IgD-negative memory B cell (primary cell): ENCODE measurements around the gene OR52A5. TPM values are rescaled to one million over a fixed set of nuclear protein-coding genes. Genes with fewer than 3 reads are reported as not detected.

ENCODE experiments used
- H3K27ac Mint-ChIP-seq, 3 donors: one replicate each; pipeline ENCODE4 v1.8.0; 2020 to 2022; ENCODE audit warnings: mild to moderate bottlenecking in 3 of 3, mixed read lengths in 3 of 3, moderate library complexity in 1 of 3
- H3K27me3 Mint-ChIP-seq: one replicate; pipeline ENCODE4 v1.8.0; 2021; ENCODE audit warnings: mixed read lengths
- H3K36me3 Mint-ChIP-seq: one replicate; pipeline ENCODE4 v1.8.0; 2020; ENCODE audit warnings: mild to moderate bottlenecking, mixed read lengths
- H3K4me1 Mint-ChIP-seq, 3 donors: one replicate each; pipeline ENCODE4 v1.8.0; 2020 to 2022; ENCODE audit warnings: mixed read lengths in 3 of 3, mild to moderate bottlenecking in 1 of 3
- H3K4me3 Mint-ChIP-seq, 4 donors: one replicate each; pipeline ENCODE4 v1.8.0; 2020 to 2022; ENCODE audit warnings: mild to moderate bottlenecking in 4 of 4, mixed read lengths in 4 of 4, moderate library complexity in 3 of 4
- H3K9me3 Mint-ChIP-seq, 3 donors: one replicate each; pipeline ENCODE4 v1.8.0; 2020 to 2021; ENCODE audit warnings: mixed read lengths in 3 of 3, mild to moderate bottlenecking in 1 of 3
- polyA plus RNA-seq: library from polyadenylated mRNA; unstranded; fragments of 300-500 nt; fragmentation: Illumina TruSeq; gene quantifications from one replicate; pipeline ENCODE4 v1.2.3, GENCODE V29; 2021

Gene OR52A5
- polyA plus RNA-seq, 1 donor from 2014 or later: not detected

GRCh38 chr11:5131584-5132335 lies 6.4 kb downstream of the OR52A5 start:
- Mint-ChIP-seq H3K4me3 (no peak overlapping the region), H3K4me1 (no peaks in the 10 kb centered on the region), H3K27ac (no peak overlapping the region), H3K27me3 (no peaks in the 10 kb centered on the region), H3K9me3 (peaks cover 0 to 1% (median 0%) of the 10 kb centered on the region in 3 donors), H3K36me3 (peaks cover 2% of the 10 kb centered on the region)

- H3K27me3 Mint-ChIP-seq: peaks cover 1% of the 10 kb centered on the region
- no peak overlapping the region for H3K27ac Mint-ChIP-seq
- no peak overlapping the region for H3K4me3 Mint-ChIP-seq
- peaks cover 2% of the 10 kb centered on the region for H3K36me3 Mint-ChIP-seq
- no peaks in the 10 kb centered on the region for H3K4me1 Mint-ChIP-seq
- H3K9me3 Mint-ChIP-seq: peaks cover 0 to 1% (median 0%) of the 10 kb centered on the region in 3 donors
Measured at GRCh38 chr11:5129457-5129877, 8.7 kb downstream of the OR52A5 start.

DNA sequence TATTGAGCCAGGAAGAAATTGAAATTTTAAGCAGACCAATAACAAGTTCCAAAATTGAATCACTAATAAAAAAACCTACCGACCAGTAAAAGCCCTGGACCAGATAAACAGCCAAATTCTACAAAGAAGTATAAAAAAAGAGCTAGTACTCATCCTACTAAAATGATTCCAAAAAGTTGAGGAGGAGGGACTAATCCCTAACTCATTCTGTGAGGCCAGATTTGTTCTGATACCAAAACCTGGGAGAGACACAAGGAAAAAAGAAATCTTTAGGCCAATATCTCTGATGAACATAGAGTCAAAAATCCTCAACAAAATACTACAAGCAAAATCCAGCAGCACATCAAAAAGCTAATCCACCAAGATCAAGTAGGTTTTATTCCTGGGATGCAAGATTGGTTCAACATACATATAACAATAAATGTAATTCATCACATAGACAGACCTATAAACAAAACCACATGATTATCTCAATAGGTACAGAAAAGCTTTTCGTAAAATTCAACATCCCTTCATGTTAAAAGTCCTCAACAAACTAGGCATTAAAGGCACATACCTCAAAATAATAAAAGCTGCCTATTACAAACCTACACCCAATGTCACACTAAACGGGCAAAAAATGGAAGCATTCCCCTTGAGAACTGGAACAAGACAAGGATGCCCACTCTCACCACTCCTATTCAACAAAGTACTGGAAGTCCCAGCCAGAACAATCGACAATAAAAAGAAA lies 13.1 kb downstream of the OR52A5 start:
- H3K4me1 Mint-ChIP-seq: peaks cover 0 to 1% (median 0%) of the 10 kb centered on the region in 3 donors
- peaks cover 0 to 1% (median 0%) of the 10 kb centered on the region in 3 donors for H3K9me3 Mint-ChIP-seq
- H3K27ac Mint-ChIP-seq: peak overlapping the region in 1 of 3 donors; percentile 61
- peaks cover 2% of the 10 kb centered on the region for H3K36me3 Mint-ChIP-seq
- no peak overlapping the region for H3K4me3 Mint-ChIP-seq
- peaks cover 5% of the 10 kb centered on the region for H3K27me3 Mint-ChIP-seq

- no peak overlapping the region for H3K4me3 Mint-ChIP-seq
- peaks cover 0 to 1% (median 0%) of the 10 kb centered on the region in 3 donors for H3K9me3 Mint-ChIP-seq
- H3K4me1 Mint-ChIP-seq: peaks cover 0 to 1% (median 0%) of the 10 kb centered on the region in 3 donors
- no peak overlapping the region for H3K27ac Mint-ChIP-seq
- peaks cover 2% of the 10 kb centered on the region for H3K36me3 Mint-ChIP-seq
- peaks cover 5% of the 10 kb centered on the region for H3K27me3 Mint-ChIP-seq
Measured at GRCh38 chr11:5123802-5124521, 14.2 kb downstream of the OR52A5 start.

DNA sequence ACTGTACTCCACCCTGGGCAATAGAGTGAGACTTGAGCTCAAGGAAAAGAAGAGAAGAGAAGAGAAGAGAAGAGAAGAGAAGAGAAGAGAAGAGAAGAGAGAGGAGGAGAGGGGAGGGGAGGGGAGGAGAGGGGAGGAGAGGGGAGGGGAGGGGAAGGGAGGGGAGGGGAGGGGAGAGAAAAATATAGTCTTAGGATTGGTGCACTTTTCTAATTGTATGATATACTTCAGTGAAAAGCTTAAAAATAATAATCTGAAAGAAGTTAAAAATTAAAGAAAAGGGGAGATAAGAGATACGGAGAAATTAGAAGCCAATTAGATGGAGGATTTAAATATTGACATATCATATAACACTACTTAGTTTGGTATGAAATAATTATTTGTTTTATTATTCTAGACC lies 19.3 kb downstream of the OR52A5 start:
- Mint-ChIP-seq H3K4me1 (no peaks in the 10 kb centered on the region), H3K27me3 (peaks cover 8% of the 10 kb centered on the region), H3K9me3 (peaks cover 0 to 2% (median 0%) of the 10 kb centered on the region in 3 donors), H3K36me3 (peaks cover 1% of the 10 kb centered on the region), H3K27ac (no peak overlapping the region), H3K4me3 (no peak overlapping the region)

- peaks cover 0 to 2% (median 0%) of the 10 kb centered on the region in 3 donors for H3K9me3 Mint-ChIP-seq
- peaks cover 1% of the 10 kb centered on the region for H3K36me3 Mint-ChIP-seq
- H3K27ac Mint-ChIP-seq: no peak overlapping the region
- no peaks in the 10 kb centered on the region for H3K4me1 Mint-ChIP-seq
- no peak overlapping the region for H3K4me3 Mint-ChIP-seq
- peaks cover 6% of the 10 kb centered on the region for H3K27me3 Mint-ChIP-seq
Measured at GRCh38 chr11:5117588-5117987, 20.6 kb downstream of the OR52A5 start.

DNA sequence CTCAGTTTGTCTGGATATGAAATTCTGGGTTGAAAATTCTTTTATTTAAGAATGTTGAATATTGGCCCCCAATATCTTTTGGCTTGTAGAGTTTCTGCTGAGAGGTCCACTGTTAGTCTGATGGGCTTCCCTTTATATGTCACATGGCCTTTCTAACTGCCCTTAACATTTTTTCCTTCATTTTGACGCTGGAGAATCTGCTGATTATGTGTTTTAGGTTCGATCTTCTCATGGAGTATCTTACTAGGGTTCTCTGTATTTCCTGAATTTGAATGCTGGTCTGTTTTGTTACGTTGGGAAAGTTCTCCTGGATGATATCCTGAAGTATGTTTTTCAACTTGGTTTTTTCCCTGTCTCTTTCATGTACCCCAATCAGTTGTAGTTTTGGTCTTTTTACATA lies 22.8 kb downstream of the OR52A5 start:
- no peak overlapping the region for H3K27ac Mint-ChIP-seq
- no peak overlapping the region for H3K4me3 Mint-ChIP-seq
- peaks cover 5% of the 10 kb centered on the region for H3K27me3 Mint-ChIP-seq
- H3K4me1 Mint-ChIP-seq: no peaks in the 10 kb centered on the region
- H3K36me3 Mint-ChIP-seq: peaks cover 1% of the 10 kb centered on the region
- H3K9me3 Mint-ChIP-seq: peaks cover 0 to 2% (median 0%) of the 10 kb centered on the region in 3 donors

DNA sequence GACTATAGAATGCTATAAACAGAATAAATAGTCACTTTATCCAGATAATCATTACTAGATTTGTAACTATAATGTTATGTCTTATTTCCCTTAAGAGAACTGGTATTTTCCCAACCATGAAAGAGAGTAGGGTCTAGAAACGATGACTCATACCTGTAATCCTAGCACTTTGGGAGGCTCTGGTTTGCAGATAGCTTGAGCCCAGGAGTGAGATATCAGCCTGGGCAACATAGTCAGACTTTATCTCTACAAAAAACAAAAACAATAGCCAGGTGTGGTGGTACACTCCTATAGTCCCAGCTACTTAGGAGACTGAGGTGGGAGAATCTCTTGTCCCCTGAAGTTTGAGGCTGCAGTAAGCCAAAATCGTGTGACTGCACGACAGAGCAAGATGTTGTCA lies 30.9 kb downstream of the OR52A5 start:
- Mint-ChIP-seq H3K27me3 (no peaks in the 10 kb centered on the region), H3K4me3 (no peak overlapping the region), H3K27ac (no peak overlapping the region), H3K9me3 (peaks cover 0 to 1% (median 0%) of the 10 kb centered on the region in 3 donors), H3K4me1 (no peaks in the 10 kb centered on the region), H3K36me3 (no peaks in the 10 kb centered on the region)

GRCh38 chr11:5103066-5103465 lies 35.1 kb downstream of the OR52A5 start:
- Mint-ChIP-seq H3K27me3 (no peaks in the 10 kb centered on the region), H3K4me3 (no peak overlapping the region), H3K9me3 (peaks cover 0 to 1% (median 0%) of the 10 kb centered on the region in 3 donors), H3K4me1 (no peaks in the 10 kb centered on the region), H3K36me3 (no peaks in the 10 kb centered on the region), H3K27ac (no peak overlapping the region)

DNA sequence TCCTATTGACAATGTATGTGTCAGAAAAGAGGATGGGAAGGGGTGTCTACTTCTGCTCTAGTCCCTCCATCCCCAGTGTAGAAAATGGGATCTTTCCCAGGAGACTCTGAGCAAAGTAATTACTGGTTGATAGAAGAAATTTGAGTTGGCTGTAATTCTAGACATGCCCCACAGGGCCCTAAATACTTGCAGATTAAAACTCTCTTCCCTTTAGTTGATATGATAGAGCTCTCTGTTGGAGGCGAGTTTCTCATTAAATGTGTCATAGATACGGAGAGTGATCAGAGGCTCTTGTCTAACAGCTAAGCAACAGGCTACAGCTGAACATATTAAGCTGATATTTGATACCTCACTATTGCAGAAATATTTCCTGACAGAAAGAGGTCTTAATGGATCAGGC lies 35.9 kb downstream of the OR52A5 start:
- H3K4me1 Mint-ChIP-seq: no peaks in the 10 kb centered on the region
- H3K4me3 Mint-ChIP-seq: no peak overlapping the region
- peaks cover 0 to 1% (median 0%) of the 10 kb centered on the region in 3 donors for H3K9me3 Mint-ChIP-seq
- no peaks in the 10 kb centered on the region for H3K36me3 Mint-ChIP-seq
- peak overlapping the region in 1 of 3 donors; percentile 35 for H3K27ac Mint-ChIP-seq
- H3K27me3 Mint-ChIP-seq: no peaks in the 10 kb centered on the region

DNA sequence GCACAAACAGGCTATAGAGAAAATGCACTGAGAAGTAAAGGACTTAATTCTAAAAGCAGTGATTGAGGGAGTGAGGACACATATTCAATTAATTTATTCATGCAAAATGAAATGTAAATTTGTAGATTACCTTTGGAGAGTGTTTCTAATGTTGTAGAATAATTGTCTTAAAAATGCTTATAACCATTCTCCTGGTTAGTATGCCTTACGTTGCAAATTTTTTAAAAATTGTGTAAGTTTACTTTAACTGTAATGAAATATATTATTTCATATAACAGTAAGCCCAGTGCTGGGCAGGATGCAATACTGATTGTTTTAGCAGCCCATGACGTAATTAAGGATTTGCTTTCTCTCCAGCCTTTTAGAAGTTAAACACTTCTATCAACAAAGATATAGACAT lies 42.1 kb downstream of the OR52A5 start:
- Mint-ChIP-seq H3K27ac (no peak overlapping the region), H3K9me3 (peaks cover 0 to 2% (median 0%) of the 10 kb centered on the region in 3 donors), H3K4me1 (no peaks in the 10 kb centered on the region), H3K4me3 (no peak overlapping the region), H3K36me3 (no peaks in the 10 kb centered on the region), H3K27me3 (peaks cover 1% of the 10 kb centered on the region)

DNA sequence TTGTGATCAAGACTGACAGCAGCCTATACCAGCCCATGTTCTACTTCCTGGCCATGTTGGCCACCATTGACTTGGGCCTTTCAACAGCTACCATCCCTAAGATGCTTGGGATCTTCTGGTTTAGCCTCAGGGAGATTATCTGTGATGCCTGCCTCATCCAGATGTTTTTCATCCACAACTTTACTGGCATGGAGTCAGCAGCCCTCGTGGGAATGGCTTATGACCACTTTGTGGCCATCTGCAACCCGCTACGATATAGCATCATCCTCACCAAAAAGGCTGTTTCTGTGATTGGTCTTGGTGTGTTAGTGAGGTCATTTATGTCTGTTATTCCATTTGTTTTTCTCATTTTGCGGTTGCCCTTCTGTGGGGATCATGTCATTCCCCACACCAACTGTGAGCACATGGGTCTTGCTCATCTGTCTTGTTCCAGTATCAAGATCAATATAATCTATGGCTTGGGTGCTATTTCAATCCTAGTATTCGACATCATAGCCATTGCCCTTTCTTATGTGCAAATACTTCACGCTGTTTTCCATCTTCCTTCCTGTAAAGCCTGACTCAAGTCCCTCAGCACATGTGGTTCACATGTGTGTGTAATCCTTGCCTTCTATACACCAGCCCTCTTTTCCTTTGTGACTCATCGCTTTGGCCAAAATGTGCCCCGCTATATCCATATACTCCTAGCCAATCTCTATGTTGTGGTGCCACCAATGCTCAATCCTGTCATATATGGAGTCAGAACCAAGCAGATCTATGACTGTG lies 45.2 kb downstream of the OR52A5 start:
- no peaks in the 10 kb centered on the region for H3K36me3 Mint-ChIP-seq
- H3K9me3 Mint-ChIP-seq: peaks cover 0 to 5% (median 3%) of the 10 kb centered on the region in 3 donors
- H3K27me3 Mint-ChIP-seq: peaks cover 1% of the 10 kb centered on the region
- no peaks in the 10 kb centered on the region for H3K4me1 Mint-ChIP-seq
- H3K27ac Mint-ChIP-seq: no peak overlapping the region
- no peak overlapping the region for H3K4me3 Mint-ChIP-seq

DNA sequence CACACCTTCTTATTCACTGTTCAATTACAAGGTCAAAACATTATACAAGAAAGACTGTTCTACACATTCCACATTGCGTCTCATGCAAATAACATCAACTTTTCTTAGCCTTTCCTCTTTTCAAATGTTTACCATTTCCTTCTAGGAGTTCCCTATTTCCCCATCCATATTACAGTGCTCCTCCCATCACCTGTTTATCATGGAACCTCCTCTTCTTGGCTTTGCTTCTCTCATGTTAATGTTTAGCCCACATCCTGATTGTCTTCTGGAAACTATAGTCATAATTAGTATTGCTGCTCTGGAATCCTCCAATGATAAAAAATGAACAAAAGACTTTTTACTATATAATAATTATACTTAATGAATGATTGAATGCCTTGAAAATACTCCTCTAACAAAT lies 47.5 kb downstream of the OR52A5 start:
- H3K36me3 Mint-ChIP-seq: no peaks in the 10 kb centered on the region
- no peak overlapping the region for H3K4me3 Mint-ChIP-seq
- peaks cover 1% of the 10 kb centered on the region for H3K27me3 Mint-ChIP-seq
- H3K9me3 Mint-ChIP-seq: peaks cover 0 to 5% (median 3%) of the 10 kb centered on the region in 3 donors
- H3K27ac Mint-ChIP-seq: no peak overlapping the region
- H3K4me1 Mint-ChIP-seq: no peaks in the 10 kb centered on the region

DNA sequence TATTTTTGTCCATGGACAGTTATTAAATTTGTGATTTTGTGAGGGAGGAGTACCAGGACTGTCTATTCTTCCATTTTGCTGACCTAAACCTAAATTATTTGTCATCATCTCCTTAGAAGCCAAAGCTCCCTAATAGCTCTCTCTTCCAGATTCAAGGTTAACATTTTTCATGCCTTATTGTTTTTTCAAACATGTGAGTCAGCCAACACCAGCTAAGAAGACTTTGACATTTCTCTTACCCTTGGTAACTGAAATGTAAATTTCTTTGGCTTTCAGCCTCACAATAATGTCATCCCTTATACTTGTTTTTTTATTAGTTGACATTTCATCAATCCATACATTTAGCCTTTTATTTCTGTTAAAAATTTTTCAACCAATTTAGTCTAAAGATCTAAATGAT lies 49.6 kb downstream of the OR52A5 start:
- peaks cover 0 to 3% (median 3%) of the 10 kb centered on the region in 3 donors for H3K9me3 Mint-ChIP-seq
- H3K4me3 Mint-ChIP-seq: no peak overlapping the region
- H3K36me3 Mint-ChIP-seq: no peaks in the 10 kb centered on the region
- H3K27ac Mint-ChIP-seq: no peak overlapping the region
- H3K4me1 Mint-ChIP-seq: no peaks in the 10 kb centered on the region
- no peaks in the 10 kb centered on the region for H3K27me3 Mint-ChIP-seq
